ENCODE data around the gene MAGED4.

- TF ChIP-seq CTCF (IDR thresholded peaks at IDR 0.05) (no peak), POLR2A (IDR thresholded peaks at IDR 0.05) (no peak)
Observed at GRCh38 chrX:52138830-52139544, 45.7 kb upstream of the MAGED4 start.

Data from heart left ventricle (tissue), 13 donors.